Prostate gland (tissue), 2 donors: ENCODE data around the gene PABPN1. TPM values are rescaled to one million over a fixed set of nuclear protein-coding genes. Genes with fewer than 3 reads are reported as not detected.

Source experiments
- DNase-seq: peaks from one replicate; pipeline ENCODE4 v3.0.0-alpha.2; 2019; ENCODE audit warnings: low spot score
- H3K27ac ChIP-seq, 2 donors: fragments of 200-600 bp; sonication (generic); 2 replicates each; pipeline ENCODE4 v1.5.1; 2017 to 2019
- H3K27me3 ChIP-seq: fragments of 200-600 bp; sonication (generic); replicated peaks from 2 replicates; pipeline ENCODE4 v1.5.1; 2019; ENCODE audit not compliant: insufficient read depth
- H3K36me3 ChIP-seq, 2 donors: fragments of 200-600 bp; sonication (generic); 1 replicate in 1 of 2; 2 replicates in 1 of 2; pipeline versions ENCODE4 v1.5.1 to v1.8.1; 2017 to 2019
- H3K4me1 ChIP-seq: fragments of 200-600 bp; sonication (generic); replicated peaks from 2 replicates; pipeline ENCODE4 v1.5.1; 2019
- H3K4me3 ChIP-seq, 2 donors: fragments of 200-600 bp; sonication (generic); 2 replicates each; pipeline ENCODE4 v1.5.1; 2017 to 2019
- H3K9me3 ChIP-seq: fragments of 200-600 bp; sonication (generic); 2 replicates; pipeline ENCODE4 v1.5.1; 2017
- POLR2A ChIP-seq: fragments of 450-650 bp; IDR thresholded peaks from one replicate; pipeline ENCODE4 v1.6.1; 2016; ENCODE audit warnings: antibody characterized with exemption, mild to moderate bottlenecking
- POLR2AphosphoS5 ChIP-seq: sonication (generic); formaldehyde crosslinking; IDR thresholded peaks from one replicate; pipeline ENCODE4 v1.6.1; 2017; ENCODE audit warnings: antibody characterized with exemption
- WGBS: methylation state at CpG from one replicate; pipeline ENCODE4 v1.1.5; 2018; 5-methylcytosine and 5-hydroxymethylcytosine counted together
- intact Hi-C: fragments of 100-400 bp; cut with DNase I; formaldehyde crosslinking; loops from one replicate; pipeline ENCODE4 v1.14.2; 2022
- total RNA-seq, 2 donors: library from RNA; depleted of rRNA; stranded (reverse); fragments of >200 nt; gene quantifications; one replicate each; pipeline ENCODE4 v1.1.0, GENCODE V29; 2016
- TF ChIP-seq, protein P1 (sequence below), 4 experiments: fragments of 200-600 bp in 2 of 4; fragments of 450-650 bp in 2 of 4; sonication (generic) in 2 of 4; IDR thresholded peaks; 1 replicate in 3 of 4; 2 replicates in 1 of 4; pipeline ENCODE4 v1.5.1; 2016 to 2019; ENCODE audit warnings: antibody characterized with exemption in 4 of 4, mild to moderate bottlenecking in 2 of 4, moderate library complexity in 2 of 4

The PABPN1 gene
- total RNA-seq, 2 donors from 2014 or later, result 62.7 to 113 TPM

- Histone ChIP-seq H3K4me3 (no peak overlapping the region), H3K36me3 (peaks cover 0 to 5% of the 10 kb centered on the region in 2 donors), H3K27me3 (no peaks in the 10 kb centered on the region), H3K9me3 (no peaks in the 10 kb centered on the region), H3K4me1 (peaks cover 10% of the 10 kb centered on the region), H3K27ac (peak overlapping the region in 1 of 2 donors; percentile 50)
- intact Hi-C loops, result no loop called here
- WGBS, result 88% methylated on average over 12 of the region's 12 CpGs
- no peak for DNase-seq
- TF ChIP-seq POLR2AphosphoS5 (no peak), POLR2A (no peak)
- TF ChIP-seq, protein P1, sequence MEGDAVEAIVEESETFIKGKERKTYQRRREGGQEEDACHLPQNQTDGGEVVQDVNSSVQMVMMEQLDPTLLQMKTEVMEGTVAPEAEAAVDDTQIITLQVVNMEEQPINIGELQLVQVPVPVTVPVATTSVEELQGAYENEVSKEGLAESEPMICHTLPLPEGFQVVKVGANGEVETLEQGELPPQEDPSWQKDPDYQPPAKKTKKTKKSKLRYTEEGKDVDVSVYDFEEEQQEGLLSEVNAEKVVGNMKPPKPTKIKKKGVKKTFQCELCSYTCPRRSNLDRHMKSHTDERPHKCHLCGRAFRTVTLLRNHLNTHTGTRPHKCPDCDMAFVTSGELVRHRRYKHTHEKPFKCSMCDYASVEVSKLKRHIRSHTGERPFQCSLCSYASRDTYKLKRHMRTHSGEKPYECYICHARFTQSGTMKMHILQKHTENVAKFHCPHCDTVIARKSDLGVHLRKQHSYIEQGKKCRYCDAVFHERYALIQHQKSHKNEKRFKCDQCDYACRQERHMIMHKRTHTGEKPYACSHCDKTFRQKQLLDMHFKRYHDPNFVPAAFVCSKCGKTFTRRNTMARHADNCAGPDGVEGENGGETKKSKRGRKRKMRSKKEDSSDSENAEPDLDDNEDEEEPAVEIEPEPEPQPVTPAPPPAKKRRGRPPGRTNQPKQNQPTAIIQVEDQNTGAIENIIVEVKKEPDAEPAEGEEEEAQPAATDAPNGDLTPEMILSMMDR (IDR thresholded peaks at IDR 0.05), result no peak
Observed at GRCh38 chr14:23358553-23359166, 37.4 kb downstream of the PABPN1 start.

DNA sequence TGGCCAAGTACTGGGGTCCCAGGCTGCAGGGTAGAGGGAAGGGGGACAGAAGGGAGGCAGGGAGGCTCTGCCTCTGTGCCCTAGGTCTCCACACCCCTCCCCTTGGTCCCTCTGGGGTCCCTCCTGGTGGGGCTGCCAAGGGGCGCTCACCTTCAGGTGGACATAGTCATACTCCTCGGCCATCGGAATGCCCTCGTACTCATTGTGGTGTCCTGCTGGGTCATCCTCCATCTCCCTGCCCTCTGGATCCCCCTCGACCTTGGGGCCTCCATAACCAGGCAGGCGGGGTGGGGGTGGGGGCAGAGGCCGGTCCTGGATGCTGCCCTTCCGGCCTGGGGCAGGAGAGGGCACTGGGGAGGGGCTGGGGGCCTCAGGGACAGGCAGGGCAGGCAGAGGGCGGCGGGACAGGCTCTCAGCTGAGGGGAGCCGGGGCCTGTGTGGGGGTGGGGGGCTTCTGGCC lies 37.9 kb downstream of the PABPN1 start:
- TF ChIP-seq POLR2AphosphoS5, result no peak
- TF ChIP-seq, protein P1 (IDR thresholded peaks at IDR 0.05), result no peak
- no peak for TF ChIP-seq POLR2A
- peak overlapping the region in 1 of 2 donors; percentile 50 for H3K27ac ChIP-seq
- H3K9me3 ChIP-seq, result no peaks in the 10 kb centered on the region
- DNase-seq, result no peak
- intact Hi-C loops, result no loop called here
- no peak overlapping the region for H3K4me3 ChIP-seq
- H3K4me1 ChIP-seq, result peaks cover 10% of the 10 kb centered on the region
- H3K36me3 ChIP-seq, result peaks cover 0 to 5% of the 10 kb centered on the region in 2 donors
- H3K27me3 ChIP-seq, result no peaks in the 10 kb centered on the region
- 91% methylated on average over 11 of the region's 11 CpGs for WGBS

DNA sequence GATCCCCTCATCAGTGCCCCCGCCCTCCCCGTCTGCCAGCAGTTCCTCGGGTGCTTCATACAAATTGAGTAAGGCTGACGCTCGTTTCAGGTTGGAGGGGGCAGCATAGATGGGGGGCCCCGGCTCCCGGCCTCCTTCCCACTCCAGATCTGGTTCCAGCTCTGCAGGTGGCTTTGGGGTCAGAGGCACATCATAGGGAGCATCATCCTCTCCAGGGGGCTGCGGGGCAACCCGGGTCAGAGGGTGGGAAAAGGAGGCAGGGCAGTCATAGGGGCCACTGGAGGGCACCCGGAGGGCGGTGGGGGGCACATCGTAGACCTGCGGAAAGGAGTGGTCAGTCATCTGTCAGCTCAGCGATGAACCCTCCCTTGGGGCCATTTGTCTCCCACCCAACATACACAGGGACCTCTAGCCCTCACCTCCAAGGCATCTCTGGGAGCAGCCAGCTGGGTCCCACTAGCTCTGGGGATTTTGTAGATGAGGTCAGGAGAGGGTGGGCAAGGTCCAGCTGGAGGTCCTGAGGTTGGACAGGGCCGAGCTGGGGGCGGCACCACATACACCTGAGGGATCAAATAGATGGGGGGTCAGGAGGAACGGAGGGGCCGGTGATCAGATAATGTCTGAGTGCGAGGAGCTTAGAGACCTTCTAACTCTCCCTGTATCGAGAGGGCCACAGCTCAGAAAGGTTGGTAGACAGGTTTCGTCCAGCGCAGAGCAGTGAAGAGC lies 38.6 kb downstream of the PABPN1 start:
- WGBS, result 82% methylated on average over 22 of the region's 22 CpGs
- Histone ChIP-seq H3K36me3 (peaks cover 0 to 5% of the 10 kb centered on the region in 2 donors), H3K4me1 (peaks cover 10% of the 10 kb centered on the region), H3K9me3 (no peaks in the 10 kb centered on the region), H3K4me3 (no peak overlapping the region), H3K27me3 (no peaks in the 10 kb centered on the region), H3K27ac (peak overlapping the region; percentile 2 to 50)
- intact Hi-C loops, result no loop called here
- no peak for DNase-seq
- TF ChIP-seq POLR2AphosphoS5, result no peak

DNA sequence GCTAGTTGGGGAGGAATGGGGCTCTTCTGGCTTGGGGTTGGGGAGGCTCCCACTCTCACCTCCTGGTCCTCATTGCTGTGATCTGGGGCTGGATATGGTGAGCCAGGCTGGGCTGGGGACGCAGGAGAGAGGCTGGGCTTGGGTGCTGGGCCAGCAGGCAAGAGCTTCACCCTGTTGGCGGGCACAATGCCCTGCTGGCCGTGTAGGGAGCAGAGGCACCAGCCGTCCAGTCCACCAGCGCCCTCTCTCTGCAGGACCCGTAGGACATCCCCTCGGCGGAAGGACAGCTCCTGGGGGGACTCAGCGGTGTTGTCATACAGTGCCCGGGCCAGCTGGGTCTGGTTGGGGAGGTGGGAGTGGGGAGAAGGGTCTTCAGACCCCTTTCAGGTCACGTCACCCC lies 39.2 kb downstream of the PABPN1 start:
- intact Hi-C loops, result no loop called here
- Histone ChIP-seq H3K36me3 (peaks cover 0 to 5% of the 10 kb centered on the region in 2 donors), H3K4me3 (no peak overlapping the region), H3K4me1 (peaks cover 10% of the 10 kb centered on the region), H3K27me3 (no peaks in the 10 kb centered on the region), H3K9me3 (no peaks in the 10 kb centered on the region), H3K27ac (peak overlapping the region; percentile 2 to 50)
- DNase-seq, result no peak
- WGBS, result 76% methylated on average over 11 of the region's 11 CpGs
- TF ChIP-seq POLR2A (no peak), POLR2AphosphoS5 (no peak)
- TF ChIP-seq, protein P1 (IDR thresholded peaks at IDR 0.05), result peak in 2 of 4 experiments; percentile 17 to 22

DNA sequence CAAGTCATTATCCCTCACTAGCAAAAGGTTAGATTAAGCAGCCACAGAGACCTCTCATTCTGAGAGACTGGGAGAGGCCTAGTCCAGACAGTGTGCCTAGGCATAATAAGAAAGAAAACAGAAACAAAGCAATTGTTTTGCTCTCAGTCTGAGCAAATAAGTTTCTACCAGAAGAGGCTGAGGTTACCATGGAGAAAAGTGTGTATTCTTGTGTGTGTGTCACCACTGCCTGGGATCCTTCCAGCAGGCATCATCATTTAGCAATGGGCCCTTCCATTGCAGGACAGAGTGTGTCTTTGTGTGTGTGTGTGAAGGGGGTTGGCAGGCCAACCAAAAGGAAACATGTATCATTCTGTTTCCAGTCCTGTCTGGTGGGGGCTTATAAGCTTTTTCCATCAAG lies 40.1 kb downstream of the PABPN1 start:
- peak overlapping the region; percentile 2 to 50 for H3K27ac ChIP-seq
- no peak for DNase-seq
- TF ChIP-seq POLR2A, result no peak
- no peak for TF ChIP-seq POLR2AphosphoS5
- TF ChIP-seq, protein P1 (IDR thresholded peaks at IDR 0.05), result no peak

More for the DNA sequence above, 40.1 kb downstream of the PABPN1 start:
- H3K27me3 ChIP-seq, result no peaks in the 10 kb centered on the region
- peaks cover 10% of the 10 kb centered on the region for H3K4me1 ChIP-seq
- H3K36me3 ChIP-seq, result peaks cover 0 to 5% of the 10 kb centered on the region in 2 donors
- H3K4me3 ChIP-seq, result no peak overlapping the region
- H3K9me3 ChIP-seq, result no peaks in the 10 kb centered on the region
- intact Hi-C loops, result no loop called here
